ENCODE results near the gene PATL1. TPM values are rescaled to one million over a fixed set of nuclear protein-coding genes. Genes with fewer than 3 reads are reported as not detected.

PATL1 gene
- total RNA-seq (ENCODE audit: low replicate concordance): 35.0 and 37.4 TPM in 2 replicates
- long read RNA-seq, partial matches to known transcripts: 0 of 1 reads
- long read RNA-seq, other reads (novel, unspliced or antisense): 1 of 1 reads

GRCh38 chr11:59668950-59669610 lies at the start of gene PATL1:
TSS of gene PATL1 (minus strand) at chr11:59669037. CDS start at chr11:59668895, 142 bp downstream.
- peaks cover 26% of the 10 kb centered on the region for H3K4me1 Mint-ChIP-seq (ENCODE audit: unreplicated experiment)
- peaks cover 14% of the 10 kb centered on the region for H3K36me3 Mint-ChIP-seq
- H3K27ac Mint-ChIP-seq: peak within 1 kb of the TSS; percentile 100
- H3K4me3 Mint-ChIP-seq: peak within 1 kb of the TSS; percentile 98
- TF ChIP-seq CTCF (conservative IDR thresholded peaks at IDR 0.05): no peak
- peak; percentile 98 for DNase-seq (ENCODE audit: extremely low spot score, unreplicated experiment)
- no peaks in the 10 kb centered on the region for H3K27me3 Mint-ChIP-seq
- no peaks in the 10 kb centered on the region for H3K9me3 Mint-ChIP-seq

GRCh38 chr11:59716051-59716450 lies 47.2 kb upstream of the PATL1 start:
- Mint-ChIP-seq H3K9me3 (no peaks in the 10 kb centered on the region), H3K36me3 (no peaks in the 10 kb centered on the region), H3K4me1 (ENCODE audit: unreplicated experiment) (no peaks in the 10 kb centered on the region), H3K27ac (no peak overlapping the region), H3K27me3 (peaks cover 6% of the 10 kb centered on the region), H3K4me3 (no peak overlapping the region)
- TF ChIP-seq CTCF (conservative IDR thresholded peaks at IDR 0.05): no peak
- DNase-seq (ENCODE audit: extremely low spot score, unreplicated experiment): no peak

GRCh38 chr11:59713745-59714144 lies 44.9 kb upstream of the PATL1 start, which contains the start of gene OR10V1:
TSS of gene OR10V1 (minus strand) at chr11:59713845. CDS start at chr11:59713845, 0 bp downstream.
- no peak for TF ChIP-seq CTCF (conservative IDR thresholded peaks at IDR 0.05)
- no peak within 1 kb of the TSS for H3K27ac Mint-ChIP-seq
- no peak for DNase-seq (ENCODE audit: extremely low spot score, unreplicated experiment)
- H3K9me3 Mint-ChIP-seq: no peaks in the 10 kb centered on the region
- H3K36me3 Mint-ChIP-seq: no peaks in the 10 kb centered on the region
- H3K4me1 Mint-ChIP-seq (ENCODE audit: unreplicated experiment): no peaks in the 10 kb centered on the region
- H3K27me3 Mint-ChIP-seq: peaks cover 6% of the 10 kb centered on the region
- no peak within 1 kb of the TSS for H3K4me3 Mint-ChIP-seq

- H3K4me3 Mint-ChIP-seq: no peak overlapping the region
- DNase-seq (ENCODE audit: extremely low spot score, unreplicated experiment): no peak
- no peaks in the 10 kb centered on the region for H3K9me3 Mint-ChIP-seq
- no peaks in the 10 kb centered on the region for H3K36me3 Mint-ChIP-seq
- TF ChIP-seq CTCF (conservative IDR thresholded peaks at IDR 0.05): no peak
- peaks cover 6% of the 10 kb centered on the region for H3K27me3 Mint-ChIP-seq
- H3K4me1 Mint-ChIP-seq (ENCODE audit: unreplicated experiment): no peaks in the 10 kb centered on the region
- no peak overlapping the region for H3K27ac Mint-ChIP-seq
These were observed 41.5 kb upstream of the PATL1 start for GRCh38 chr11:59710136-59710847.

- no peak overlapping the region for H3K27ac Mint-ChIP-seq
These were observed 39.7 kb upstream of the PATL1 start for GRCh38 chr11:59708537-59708936.

More at GRCh38 chr11:59708537-59708936, 39.7 kb upstream of the PATL1 start:
- Mint-ChIP-seq H3K9me3 (no peaks in the 10 kb centered on the region), H3K27me3 (no peaks in the 10 kb centered on the region), H3K36me3 (no peaks in the 10 kb centered on the region), H3K4me3 (no peak overlapping the region), H3K4me1 (ENCODE audit: unreplicated experiment) (no peaks in the 10 kb centered on the region)
- DNase-seq (ENCODE audit: extremely low spot score, unreplicated experiment): no peak
- TF ChIP-seq CTCF (conservative IDR thresholded peaks at IDR 0.05): no peak

Data from type B pancreatic cell (in vitro differentiated cells).